ENCODE results near the gene RAD51B.
A peak's percentile ranks its signal among the peaks of the same experiment; 100 is the strongest.
"Not testable (repeated sequence)": the region's sequence is repeated elsewhere in the genome, so short reads cannot be mapped to it uniquely, and the experiment has no call there.

Gene RAD51B

DNA sequence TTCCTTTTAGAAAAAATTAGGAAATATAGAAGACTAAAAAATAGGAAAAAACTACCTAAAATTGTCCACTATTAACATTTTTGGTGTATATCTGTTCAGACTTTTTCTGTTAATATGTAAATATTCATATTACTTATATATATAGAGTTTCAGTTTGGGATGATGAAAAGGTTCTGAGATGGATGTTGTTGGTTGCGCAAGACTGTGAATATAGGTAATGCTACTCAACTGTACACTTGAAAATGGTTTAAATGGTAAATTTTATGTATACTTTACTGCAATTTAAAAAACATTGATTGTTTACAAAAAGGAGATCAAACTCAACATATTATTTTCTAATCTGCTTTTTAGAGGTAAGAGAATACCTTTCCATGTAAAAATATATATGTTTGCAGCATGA, 200.9 kb downstream of the RAD51B start:
- TF ChIP-seq POLR2A (IDR thresholded peaks at IDR 0.05; ENCODE audit: low read depth, low read length) = no peak

DNA sequence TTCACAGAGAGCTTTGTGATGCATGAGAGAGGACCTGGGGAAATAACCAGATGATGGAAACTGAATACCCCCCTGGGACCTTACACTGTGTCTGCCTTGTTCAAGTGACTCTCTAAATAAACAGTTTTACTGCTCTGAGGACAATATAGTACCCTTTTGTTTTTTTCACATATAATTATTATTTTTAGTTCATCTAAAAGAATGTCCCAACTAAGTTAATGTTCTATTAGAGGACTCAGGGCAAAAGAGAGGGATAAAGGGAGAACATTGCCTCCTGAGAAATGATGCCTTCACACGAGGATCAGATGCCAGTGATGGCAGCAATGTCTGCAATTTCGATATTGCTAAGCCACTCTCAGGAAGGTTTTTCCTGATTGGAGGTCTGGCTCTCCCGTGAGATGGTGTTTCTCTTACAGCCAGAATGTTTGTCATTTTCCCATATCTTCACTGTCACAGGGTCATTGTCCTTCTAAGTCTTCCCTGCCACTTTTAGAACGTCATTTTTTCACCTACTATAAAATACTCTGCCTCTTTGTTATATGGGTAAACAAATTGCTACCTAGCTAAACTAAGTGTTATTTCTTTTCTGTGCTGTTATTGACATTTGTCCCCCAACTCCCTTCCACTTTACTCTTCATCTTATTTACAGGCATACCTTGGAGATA, 201.6 kb downstream of the RAD51B start:
- DNase-seq (ENCODE audit: insufficient read length) (no peak), FAIRE-seq (peak; percentile 73)
- TF ChIP-seq TAF1 (IDR thresholded peaks at IDR 0.05; ENCODE audit: borderline replicate concordance, low read depth, low read length) (no peak), POLR2AphosphoS5 (IDR thresholded peaks at IDR 0.05; ENCODE audit: low read depth, low read length) (no peak), POLR2A (IDR thresholded peaks at IDR 0.05; ENCODE audit: low read depth, low read length) (no peak)

More for the DNA sequence above, 200.9 kb downstream of the RAD51B start:
- DNase-seq (ENCODE audit: insufficient read length) = no peak
- FAIRE-seq = no peak

GRCh38 chr14:68027276-68027675, 207.7 kb downstream of the RAD51B start:
- DNase-seq (ENCODE audit: insufficient read length) (no peak), FAIRE-seq (no peak)
- TF ChIP-seq POLR2AphosphoS5 (IDR thresholded peaks at IDR 0.05; ENCODE audit: low read depth, low read length) (no peak), POLR2A (IDR thresholded peaks at IDR 0.05; ENCODE audit: low read depth, low read length) (no peak), TAF1 (IDR thresholded peaks at IDR 0.05; ENCODE audit: borderline replicate concordance, low read depth, low read length) (no peak)

DNA sequence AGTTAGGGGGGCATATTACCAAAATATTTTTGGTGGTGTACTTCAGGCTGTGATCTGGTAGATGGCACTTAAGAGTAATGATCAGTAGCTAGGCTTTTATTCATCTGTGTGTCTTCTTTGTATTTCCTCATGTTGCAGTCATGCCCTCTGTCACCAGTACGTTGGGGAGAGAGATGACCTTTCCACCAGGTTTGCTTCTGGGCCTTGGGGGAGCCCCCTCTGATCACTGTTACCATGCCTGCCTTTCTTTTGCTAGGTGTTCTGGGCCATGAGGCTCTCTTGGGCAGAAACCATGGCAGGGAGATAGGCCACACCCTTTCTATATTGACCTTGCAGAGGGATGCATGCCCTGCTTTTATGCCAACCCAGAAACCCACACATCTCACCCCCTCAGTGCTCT, 208.5 kb downstream of the RAD51B start:
- TF ChIP-seq POLR2AphosphoS5 (IDR thresholded peaks at IDR 0.05; ENCODE audit: low read depth, low read length) = no peak
- no peak for TF ChIP-seq POLR2A (IDR thresholded peaks at IDR 0.05; ENCODE audit: low read depth, low read length)
- no peak for TF ChIP-seq TAF1 (IDR thresholded peaks at IDR 0.05; ENCODE audit: borderline replicate concordance, low read depth, low read length)
- DNase-seq (ENCODE audit: insufficient read length) = no peak
- FAIRE-seq = no peak

GRCh38 chr14:68031011-68031410, 211.4 kb downstream of the RAD51B start:
- not testable (repeated sequence) for FAIRE-seq; DNase-seq (ENCODE audit: insufficient read length)

GRCh38 chr14:68032154-68032553, 212.6 kb downstream of the RAD51B start:
- DNase-seq (ENCODE audit: insufficient read length) (no peak), FAIRE-seq (no peak)
- TF ChIP-seq TAF1 (IDR thresholded peaks at IDR 0.05; ENCODE audit: borderline replicate concordance, low read depth, low read length) = no peak
- no peak for TF ChIP-seq POLR2AphosphoS5 (IDR thresholded peaks at IDR 0.05; ENCODE audit: low read depth, low read length)
- TF ChIP-seq POLR2A (IDR thresholded peaks at IDR 0.05; ENCODE audit: low read depth, low read length) = no peak

- TF ChIP-seq POLR2A (IDR thresholded peaks at IDR 0.05; ENCODE audit: low read depth, low read length) (no peak), TAF1 (IDR thresholded peaks at IDR 0.05; ENCODE audit: borderline replicate concordance, low read depth, low read length) (no peak), POLR2AphosphoS5 (IDR thresholded peaks at IDR 0.05; ENCODE audit: low read depth, low read length) (no peak)
- DNase-seq (ENCODE audit: insufficient read length) = no peak
- no peak for FAIRE-seq
Measured at GRCh38 chr14:68033336-68033932, 213.9 kb downstream of the RAD51B start.

DNA sequence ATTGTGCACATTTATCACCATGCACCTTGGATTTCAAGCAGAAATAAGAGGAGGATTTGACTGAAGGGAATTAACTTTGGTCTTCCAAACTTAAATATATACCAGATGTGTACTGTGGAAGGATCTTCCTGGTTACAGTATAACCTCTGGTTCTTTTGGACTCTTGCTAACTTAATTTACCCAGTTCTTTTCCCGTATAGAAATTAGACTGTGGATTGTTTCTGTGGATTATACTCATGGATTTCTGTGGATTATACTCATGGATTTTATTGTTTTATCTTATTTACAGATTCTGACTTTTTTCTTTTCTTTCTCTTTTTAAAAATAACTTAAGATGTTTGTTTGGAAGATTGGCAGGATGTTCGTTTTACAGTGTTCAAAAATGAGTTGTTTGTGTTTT, 215.3 kb downstream of the RAD51B start:
- FAIRE-seq = peak; percentile 30

GRCh38 chr14:68036202-68036601, 216.6 kb downstream of the RAD51B start:
- TF ChIP-seq POLR2AphosphoS5 (IDR thresholded peaks at IDR 0.05; ENCODE audit: low read depth, low read length) = no peak
- TF ChIP-seq POLR2A (IDR thresholded peaks at IDR 0.05; ENCODE audit: low read depth, low read length) = no peak
- TF ChIP-seq TAF1 (IDR thresholded peaks at IDR 0.05; ENCODE audit: borderline replicate concordance, low read depth, low read length) = no peak
- no peak for DNase-seq (ENCODE audit: insufficient read length)
- no peak for FAIRE-seq

More for the DNA sequence above, 215.3 kb downstream of the RAD51B start:
- TF ChIP-seq POLR2AphosphoS5 (IDR thresholded peaks at IDR 0.05; ENCODE audit: low read depth, low read length) (no peak), TAF1 (IDR thresholded peaks at IDR 0.05; ENCODE audit: borderline replicate concordance, low read depth, low read length) (no peak), POLR2A (IDR thresholded peaks at IDR 0.05; ENCODE audit: low read depth, low read length) (no peak)
- no peak for DNase-seq (ENCODE audit: insufficient read length)

GRCh38 chr14:68039593-68039992, 220.0 kb downstream of the RAD51B start:
- TF ChIP-seq POLR2AphosphoS5 (IDR thresholded peaks at IDR 0.05; ENCODE audit: low read depth, low read length) = no peak
- TF ChIP-seq POLR2A (IDR thresholded peaks at IDR 0.05; ENCODE audit: low read depth, low read length) = no peak
- no peak for TF ChIP-seq TAF1 (IDR thresholded peaks at IDR 0.05; ENCODE audit: borderline replicate concordance, low read depth, low read length)
- FAIRE-seq = no peak
- no peak for DNase-seq (ENCODE audit: insufficient read length)

GRCh38 chr14:68040633-68041369, 221.2 kb downstream of the RAD51B start:
- DNase-seq (ENCODE audit: insufficient read length) = no peak
- TF ChIP-seq TAF1 (IDR thresholded peaks at IDR 0.05; ENCODE audit: borderline replicate concordance, low read depth, low read length) (no peak), POLR2AphosphoS5 (IDR thresholded peaks at IDR 0.05; ENCODE audit: low read depth, low read length) (no peak), POLR2A (IDR thresholded peaks at IDR 0.05; ENCODE audit: low read depth, low read length) (no peak)
- FAIRE-seq = no peak

GRCh38 chr14:68041876-68042354, 222.3 kb downstream of the RAD51B start:
- DNase-seq (ENCODE audit: insufficient read length) = no peak
- FAIRE-seq = no peak
- TF ChIP-seq POLR2A (IDR thresholded peaks at IDR 0.05; ENCODE audit: low read depth, low read length) = no peak
- TF ChIP-seq POLR2AphosphoS5 (IDR thresholded peaks at IDR 0.05; ENCODE audit: low read depth, low read length) = no peak
- TF ChIP-seq TAF1 (IDR thresholded peaks at IDR 0.05; ENCODE audit: borderline replicate concordance, low read depth, low read length) = no peak

All from GM12892 (cell line).